SIG-M5 treated with dmso at 0.1 percent for 504 hours (cell line): ENCODE data around the gene C1QTNF6.
A peak's percentile ranks its signal among the peaks of the same experiment; 100 is the strongest.
"Not testable (repeated sequence)": the region's sequence is repeated elsewhere in the genome, so short reads cannot be mapped to it uniquely, and the experiment has no call there.

ENCODE experiments used
- DNase-seq: peaks from one replicate; lab custom pipeline; 2025; ENCODE audit not compliant: unreplicated experiment; lab: John Stamatoyannopoulos, UW

Gene C1QTNF6

GRCh38 chr22:37187891-37188761, at the start of gene C1QTNF6:
TSS of gene C1QTNF6 (minus strand) at chr22:37188247. CDS start at chr22:37188213, 34 bp downstream.
- no peak for DNase-seq

- no peak for DNase-seq
These were observed 48.0 kb upstream of the C1QTNF6 start for GRCh38 chr22:37235897-37236607.

GRCh38 chr22:37234736-37235711, 47.0 kb upstream of the C1QTNF6 start:
- no peak for DNase-seq

DNA sequence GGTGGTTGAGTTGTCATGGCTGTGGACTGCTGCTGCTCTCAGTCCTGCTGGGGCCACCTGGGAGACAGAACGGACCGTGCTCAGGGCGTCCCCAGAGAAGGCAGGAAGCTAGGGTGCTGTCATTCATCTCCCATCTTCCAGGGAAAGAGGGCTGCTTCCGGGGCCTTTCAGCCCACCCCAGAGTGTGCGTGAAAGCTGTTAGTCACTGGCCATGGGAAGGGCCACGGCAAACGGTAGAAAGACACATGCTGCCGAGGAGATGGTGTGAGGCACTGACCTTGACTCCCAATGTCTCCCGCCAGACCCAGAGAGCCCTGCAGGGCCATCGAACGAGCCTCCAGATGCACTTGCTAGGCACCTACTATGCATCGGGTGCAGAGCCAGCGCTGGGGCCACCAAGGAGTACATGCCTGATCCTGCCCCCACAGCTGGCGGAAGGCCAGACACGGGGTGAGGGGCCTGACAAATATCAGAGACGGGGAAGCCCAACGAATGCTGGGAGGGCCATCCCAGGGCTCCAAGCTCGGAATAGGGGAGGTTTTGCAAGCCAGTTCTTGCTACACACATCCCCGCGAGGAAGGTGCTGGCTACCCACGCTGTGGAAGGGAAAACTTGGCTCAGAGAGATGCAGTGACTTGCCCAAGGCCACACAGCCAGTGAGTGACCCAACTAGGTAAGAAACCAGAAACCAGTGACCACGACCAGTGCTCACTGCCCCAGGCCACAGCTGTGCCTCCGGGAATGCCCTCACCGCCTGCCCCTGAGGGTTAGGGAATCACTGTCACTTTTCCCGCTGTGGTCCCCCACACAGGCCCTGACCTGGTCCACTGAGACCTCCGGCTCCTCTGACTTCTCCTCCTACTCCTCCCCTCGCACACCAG, 45.9 kb upstream of the C1QTNF6 start:
- no peak for DNase-seq

- not testable (repeated sequence) for DNase-seq
These were observed 45.3 kb upstream of the C1QTNF6 start for GRCh38 chr22:37233371-37233750.

- no peak for DNase-seq
These were observed 44.3 kb upstream of the C1QTNF6 start for GRCh38 chr22:37232140-37232998.

DNA sequence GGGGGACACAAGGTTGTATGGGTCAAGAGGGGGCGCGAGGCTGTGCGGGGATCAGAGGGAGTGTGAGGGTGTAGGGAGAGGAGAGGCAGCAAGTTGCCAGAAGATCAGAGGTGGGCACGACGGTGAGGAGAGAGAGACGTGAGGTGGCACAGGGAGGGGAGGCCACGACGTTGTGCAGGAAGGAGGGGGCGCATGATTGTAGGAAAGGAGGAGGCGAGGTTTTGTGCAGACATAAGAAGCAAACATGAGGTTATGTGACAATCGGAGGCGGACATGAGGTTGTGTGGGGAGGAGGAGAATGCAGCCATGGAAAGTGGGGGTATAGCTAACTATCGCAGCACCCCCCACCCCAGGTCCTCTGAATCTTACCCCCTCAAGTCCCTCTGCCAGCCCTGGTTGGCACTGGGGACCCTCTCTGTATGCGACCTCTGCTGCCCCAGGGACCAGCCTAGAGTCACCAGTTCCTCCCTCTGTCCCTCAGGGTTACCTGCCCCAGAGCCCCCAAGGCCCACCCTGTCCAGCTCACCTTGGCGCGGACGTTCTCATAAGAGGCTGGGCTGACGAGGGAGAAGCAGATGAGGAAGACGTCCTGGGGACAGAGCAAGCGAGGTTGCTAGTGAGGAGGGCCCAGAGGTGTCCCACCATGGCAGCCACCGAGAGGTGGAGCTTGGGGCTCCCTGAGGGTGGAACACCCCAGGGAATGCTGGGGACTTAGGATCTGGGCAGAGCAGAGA, 43.5 kb upstream of the C1QTNF6 start:
- DNase-seq: no peak

GRCh38 chr22:37230673-37231405, 42.8 kb upstream of the C1QTNF6 start:
- DNase-seq: no peak

GRCh38 chr22:37229805-37230672, 42.0 kb upstream of the C1QTNF6 start:
- DNase-seq: peak; percentile 86

GRCh38 chr22:37229012-37229804, 41.2 kb upstream of the C1QTNF6 start:
- no peak for DNase-seq

- no peak for DNase-seq
These were observed 40.3 kb upstream of the C1QTNF6 start for GRCh38 chr22:37228106-37229011.

- no peak for DNase-seq
These were observed 38.5 kb upstream of the C1QTNF6 start for GRCh38 chr22:37226514-37226913.

DNA sequence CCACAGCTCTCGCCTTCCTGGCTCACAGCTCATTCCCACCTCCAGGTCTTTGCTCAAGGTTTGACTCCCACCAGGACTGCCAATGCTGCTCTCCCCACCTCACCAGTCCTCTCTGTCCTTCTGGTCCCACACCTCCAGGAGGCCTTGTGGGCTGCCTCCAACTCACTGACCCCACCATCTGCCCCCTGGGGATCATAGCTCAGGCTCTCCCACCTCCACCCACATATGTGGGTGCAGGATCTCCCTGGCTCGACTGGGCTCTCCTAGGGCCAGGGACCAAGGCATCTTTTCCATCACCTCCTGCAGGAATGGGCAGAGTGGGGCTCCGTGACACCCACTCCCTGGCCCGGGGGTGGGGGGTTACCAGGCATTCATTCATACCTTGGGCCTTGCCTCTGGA, 38.0 kb upstream of the C1QTNF6 start:
- no peak for DNase-seq

DNA sequence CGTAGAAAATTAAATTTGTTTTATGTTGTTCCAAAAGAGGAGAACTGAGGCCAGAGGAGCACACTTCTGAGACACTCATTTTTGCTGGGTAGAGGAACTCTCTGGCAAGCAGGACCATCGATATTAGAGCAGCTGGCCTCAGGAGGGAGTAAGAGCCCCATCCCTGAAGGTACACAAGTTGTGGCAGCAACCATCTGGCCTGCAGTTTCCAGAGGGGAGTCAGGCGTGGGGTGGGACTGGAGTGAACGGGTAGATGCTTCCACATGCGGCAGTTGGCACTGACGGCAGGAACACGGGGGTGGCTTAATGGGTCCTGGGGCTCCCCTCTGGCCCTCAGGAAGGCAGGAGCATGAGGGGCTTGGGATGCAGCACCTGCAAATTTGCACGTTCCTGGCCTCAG, 37.4 kb upstream of the C1QTNF6 start:
- no peak for DNase-seq
